GM21360 (cell line): ENCODE results near the gene VAMP7.
"Not testable (repeated sequence)": the region's sequence is repeated elsewhere in the genome, so short reads cannot be mapped to it uniquely, and the experiment has no call there.

Experiments
- ATAC-seq: cut with Tn5 transposase; IDR thresholded peaks from one replicate; pipeline ENCODE4 v1.9.1; 2021; ENCODE audit warnings: mild to moderate bottlenecking, moderate library complexity; ENCODE audit not compliant: unreplicated experiment

VAMP7 gene

GRCh38 chrX:155986995-155987394 lies 105.8 kb downstream of the VAMP7 start:
- ATAC-seq: not testable (repeated sequence)

DNA sequence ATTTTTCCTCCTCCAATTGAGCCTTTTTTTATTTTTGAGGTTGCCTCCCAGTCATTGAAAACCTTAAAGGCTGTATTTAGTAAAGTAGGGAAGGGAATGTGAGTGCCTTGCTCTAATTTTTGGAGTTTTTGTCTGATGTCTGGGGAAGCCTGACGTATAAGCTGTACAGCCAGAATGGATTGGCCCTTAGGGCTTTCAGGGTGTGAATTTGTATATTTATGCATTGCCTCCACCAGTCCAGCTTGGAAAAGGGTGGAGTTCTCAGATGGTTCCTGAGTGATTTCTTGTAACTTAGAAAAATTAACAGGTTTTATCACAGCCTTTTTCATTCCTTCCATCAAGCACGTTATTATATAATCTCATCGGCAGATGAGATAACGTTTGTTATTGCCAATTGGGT lies 107.7 kb downstream of the VAMP7 start:
- no peak for ATAC-seq
